ENCODE data around the gene ELMOD3.

The ELMOD3 gene

DNA sequence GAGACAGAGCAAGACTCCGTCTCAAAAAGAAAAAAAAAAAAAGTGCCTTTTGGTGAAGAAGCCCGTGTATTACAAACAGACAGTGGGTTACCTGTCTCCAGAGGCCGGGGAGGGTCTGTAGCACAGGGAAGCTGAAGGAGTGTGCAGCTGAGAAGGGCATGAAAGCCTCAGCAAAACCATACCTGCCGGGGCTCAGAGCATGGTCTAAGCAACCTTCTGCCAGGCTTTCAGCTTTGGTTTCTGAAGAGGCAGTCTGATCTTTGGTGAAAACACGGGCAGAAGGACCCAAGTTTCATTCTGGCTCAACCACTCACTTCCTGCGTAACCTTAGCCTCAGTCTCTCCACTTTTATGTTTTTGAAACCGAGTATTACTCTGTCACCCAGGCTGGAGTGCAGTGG, 85.4 kb downstream of the ELMOD3 start:
- TF ChIP-seq, protein P1, sequence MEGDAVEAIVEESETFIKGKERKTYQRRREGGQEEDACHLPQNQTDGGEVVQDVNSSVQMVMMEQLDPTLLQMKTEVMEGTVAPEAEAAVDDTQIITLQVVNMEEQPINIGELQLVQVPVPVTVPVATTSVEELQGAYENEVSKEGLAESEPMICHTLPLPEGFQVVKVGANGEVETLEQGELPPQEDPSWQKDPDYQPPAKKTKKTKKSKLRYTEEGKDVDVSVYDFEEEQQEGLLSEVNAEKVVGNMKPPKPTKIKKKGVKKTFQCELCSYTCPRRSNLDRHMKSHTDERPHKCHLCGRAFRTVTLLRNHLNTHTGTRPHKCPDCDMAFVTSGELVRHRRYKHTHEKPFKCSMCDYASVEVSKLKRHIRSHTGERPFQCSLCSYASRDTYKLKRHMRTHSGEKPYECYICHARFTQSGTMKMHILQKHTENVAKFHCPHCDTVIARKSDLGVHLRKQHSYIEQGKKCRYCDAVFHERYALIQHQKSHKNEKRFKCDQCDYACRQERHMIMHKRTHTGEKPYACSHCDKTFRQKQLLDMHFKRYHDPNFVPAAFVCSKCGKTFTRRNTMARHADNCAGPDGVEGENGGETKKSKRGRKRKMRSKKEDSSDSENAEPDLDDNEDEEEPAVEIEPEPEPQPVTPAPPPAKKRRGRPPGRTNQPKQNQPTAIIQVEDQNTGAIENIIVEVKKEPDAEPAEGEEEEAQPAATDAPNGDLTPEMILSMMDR (IDR thresholded peaks at IDR 0.05; ENCODE audit: control extremely low read depth, extremely low read depth, low read depth, missing control alignments) = no peak
- ChIA-PET POLR2A (no interaction called here), CTCF (interaction anchor here (2.3 to 3.1 kb wide), 2 partner anchors 11 to 19 kb away, joined by 7 to 9 read pairs; no protein-coding TSS in a partner anchor)
- DNase-seq (ENCODE audit: extremely low spot score) = no peak

DNA sequence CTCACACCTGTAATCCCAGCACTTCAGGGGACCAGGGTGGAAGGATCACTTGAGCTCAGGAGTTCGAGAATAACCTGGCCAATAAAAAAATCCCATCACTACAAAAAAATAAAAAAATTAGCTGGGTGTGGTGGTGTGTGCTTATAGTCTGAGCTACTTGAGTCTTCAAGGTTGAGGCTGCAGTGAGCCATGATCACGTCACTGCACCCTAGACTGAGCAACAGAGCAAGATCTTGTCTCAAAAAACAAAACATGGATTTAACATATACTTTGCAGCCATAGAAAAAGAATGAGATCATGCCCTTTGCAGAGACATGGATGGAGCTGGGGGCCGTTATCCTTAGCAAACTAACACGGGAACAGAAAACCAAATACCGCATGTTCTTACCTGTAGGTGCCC, 86.2 kb downstream of the ELMOD3 start:
- no peak for DNase-seq (ENCODE audit: extremely low spot score)
- TF ChIP-seq, protein P1 (IDR thresholded peaks at IDR 0.05; ENCODE audit: control extremely low read depth, extremely low read depth, low read depth, missing control alignments) = no peak
- CTCF ChIA-PET = interaction anchor here (2.3 to 3.1 kb wide), 2 partner anchors 12 to 19 kb away, joined by 7 to 9 read pairs; no protein-coding TSS in a partner anchor
- POLR2A ChIA-PET = no interaction called here

Data from GM10248 (cell line).